NCI-H2196 (cell line): ENCODE data around the gene SOS2.
A peak's percentile ranks its signal among the peaks of the same experiment; 100 is the strongest.

Source experiments
- DNase-seq: peaks from one replicate; lab custom pipeline; 2025; ENCODE audit not compliant: unreplicated experiment; lab: John Stamatoyannopoulos, UW

The SOS2 gene

DNA sequence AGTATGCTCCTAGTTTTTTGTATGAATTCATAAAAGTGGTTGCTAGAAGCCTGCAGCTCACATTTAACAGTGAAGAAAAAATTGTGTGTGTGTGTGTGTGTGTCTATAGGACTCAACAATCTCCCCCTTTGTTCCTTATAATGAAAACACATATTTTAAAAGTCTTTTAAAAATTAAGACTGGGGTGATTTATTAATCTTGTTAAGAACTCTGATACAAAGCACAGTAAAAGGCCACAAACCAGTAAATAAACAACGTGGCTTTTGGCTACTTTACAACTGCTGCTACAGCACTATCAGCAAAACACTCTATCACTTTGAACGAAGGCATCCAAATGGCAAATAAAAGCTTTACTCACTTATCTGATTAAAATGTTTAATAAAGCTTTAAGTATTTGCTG lies 114.4 kb downstream of the SOS2 start:
- no peak for DNase-seq

DNA sequence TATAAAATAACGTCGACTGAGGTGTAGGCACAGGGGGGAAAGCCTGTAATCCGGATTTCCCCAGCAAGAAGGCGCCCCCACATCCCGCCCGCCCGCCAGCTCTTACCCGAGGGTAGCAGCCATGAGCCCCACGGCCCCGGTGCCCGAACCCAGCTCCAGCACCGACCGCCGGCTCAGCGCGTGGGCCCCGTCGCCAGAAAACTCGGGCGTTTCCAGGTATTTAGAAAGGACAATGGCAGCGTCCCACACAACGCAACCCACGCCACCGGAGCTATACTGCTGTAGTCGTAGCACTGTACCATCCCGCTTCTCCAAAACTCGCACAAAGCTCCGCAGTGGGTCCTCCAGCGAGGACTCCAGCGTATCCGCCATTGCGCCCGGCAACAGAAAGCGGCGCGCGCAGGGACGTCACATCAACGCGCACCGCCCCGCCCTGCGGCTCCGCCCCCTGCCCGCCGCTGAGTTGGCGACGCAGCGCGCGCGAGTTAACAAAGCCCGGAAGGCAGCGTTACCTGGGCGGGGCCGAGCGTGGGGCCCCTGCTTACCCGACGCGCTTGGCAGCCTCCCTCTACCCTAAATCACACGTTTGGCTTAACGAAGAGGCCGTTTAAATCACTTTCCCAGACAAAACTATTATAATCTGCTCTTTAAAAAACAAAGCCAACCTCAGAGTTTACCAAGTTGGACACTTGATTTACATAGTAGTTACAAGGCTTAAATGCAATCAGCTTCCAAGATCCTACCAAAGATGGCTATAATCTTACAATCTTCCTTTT lies 115.0 kb downstream of the SOS2 start, which contains the start of gene VCPKMT:
Gene VCPKMT (minus strand): TSS at position 392 of the 776 bp plus-strand sequence. CDS start 20 bp downstream, at position 372.
- peak; percentile 96 for DNase-seq

DNA sequence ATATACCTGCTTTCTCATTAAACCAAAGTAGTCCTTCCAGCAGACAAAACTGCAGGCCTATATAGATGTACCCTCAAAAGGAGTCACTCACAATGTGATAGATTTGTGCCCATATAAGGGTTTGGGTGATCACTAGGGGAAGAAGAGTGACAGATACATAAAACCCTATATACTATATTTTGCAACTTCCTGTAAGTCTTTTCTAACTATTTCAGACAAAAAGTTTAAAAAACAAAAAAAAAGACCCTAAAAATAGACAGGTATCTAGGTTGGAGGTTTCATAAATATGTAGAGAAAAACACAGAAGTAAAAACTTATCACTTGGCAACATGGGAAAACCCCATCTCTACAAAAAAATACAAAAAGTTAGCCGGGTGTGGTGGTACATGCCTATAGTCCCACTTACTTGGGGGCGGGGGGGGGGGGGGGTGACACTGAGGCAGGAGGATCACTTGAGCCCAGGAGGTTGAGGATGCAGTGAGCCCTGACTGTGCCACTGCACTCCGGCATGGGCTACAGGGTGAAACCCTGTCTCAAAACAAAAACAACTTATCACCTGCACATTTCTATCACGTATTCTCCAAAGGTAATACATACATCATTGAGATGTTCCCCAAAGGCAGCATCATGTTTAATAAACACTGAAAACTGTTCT lies 117.9 kb downstream of the SOS2 start:
- DNase-seq, result no peak

DNA sequence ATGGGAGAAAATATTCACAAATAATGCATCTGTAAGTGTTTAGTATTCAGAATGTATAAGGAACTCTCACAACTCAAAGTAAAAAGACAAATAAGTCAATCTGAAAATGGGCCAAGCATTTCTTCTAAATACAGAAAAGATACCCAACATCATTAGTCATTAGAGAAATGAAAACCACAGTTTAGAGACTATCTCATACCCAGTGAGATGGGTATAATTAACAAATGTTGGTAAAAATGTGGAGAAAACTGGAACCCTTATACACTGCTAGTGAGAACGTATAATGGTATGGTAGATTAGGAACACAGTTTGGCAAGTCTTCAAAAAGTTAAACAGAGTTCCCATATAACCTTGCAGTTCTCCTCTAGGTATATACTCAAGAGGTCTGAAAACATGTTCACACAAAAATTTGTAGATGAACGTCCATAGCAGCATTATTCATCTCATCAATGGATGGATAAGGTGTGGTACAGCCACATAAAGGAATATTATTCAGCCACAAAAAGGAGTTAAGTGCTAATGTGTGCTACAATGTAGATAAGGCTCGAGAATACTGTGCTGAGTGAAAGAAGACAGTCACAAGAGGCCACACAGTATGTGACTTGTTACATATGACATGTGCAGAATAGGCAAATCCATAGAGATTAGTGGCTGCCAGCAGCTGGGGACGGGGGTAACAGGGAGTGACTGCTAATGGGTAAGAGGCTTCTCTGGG lies 120.9 kb downstream of the SOS2 start:
- DNase-seq, result no peak

DNA sequence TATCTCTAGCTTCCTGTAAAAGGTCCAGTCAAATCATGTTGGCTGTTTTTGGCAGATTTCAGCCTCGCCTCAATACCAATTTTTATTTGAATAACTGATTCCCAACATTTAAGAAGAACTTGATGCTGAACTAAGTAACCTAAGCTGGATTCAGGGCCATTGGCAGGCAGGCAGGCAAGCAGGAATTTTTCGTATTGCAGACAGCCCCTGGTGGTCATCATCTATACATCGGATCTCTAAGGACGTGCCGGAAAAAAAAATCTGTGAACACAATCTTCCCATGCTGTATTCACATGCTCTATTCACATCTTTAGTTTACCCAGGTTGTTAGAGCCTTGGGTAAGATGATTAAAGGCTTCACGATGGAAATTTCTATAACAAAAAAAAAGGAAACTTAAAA lies 122.0 kb downstream of the SOS2 start:
- no peak for DNase-seq

DNA sequence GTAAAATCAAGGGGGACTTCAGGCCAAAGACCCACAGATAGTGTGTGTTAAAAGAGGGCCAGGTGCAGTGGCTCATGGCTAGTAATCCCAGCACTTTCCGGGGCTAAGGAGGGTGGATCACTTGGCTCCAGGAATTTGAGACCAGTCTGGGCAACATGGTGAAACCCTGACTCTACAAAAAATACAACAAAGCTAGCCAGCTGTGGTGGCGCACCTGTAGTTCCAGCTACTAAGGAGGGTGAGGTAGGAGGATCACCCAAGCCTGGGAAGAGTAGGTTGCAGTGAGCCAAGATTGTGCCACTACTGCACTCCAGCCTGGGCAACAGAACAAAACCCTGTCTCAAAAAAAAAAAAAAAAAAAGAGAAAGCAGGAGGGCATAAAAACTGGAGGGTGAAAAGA lies 123.5 kb downstream of the SOS2 start:
- no peak for DNase-seq

DNA sequence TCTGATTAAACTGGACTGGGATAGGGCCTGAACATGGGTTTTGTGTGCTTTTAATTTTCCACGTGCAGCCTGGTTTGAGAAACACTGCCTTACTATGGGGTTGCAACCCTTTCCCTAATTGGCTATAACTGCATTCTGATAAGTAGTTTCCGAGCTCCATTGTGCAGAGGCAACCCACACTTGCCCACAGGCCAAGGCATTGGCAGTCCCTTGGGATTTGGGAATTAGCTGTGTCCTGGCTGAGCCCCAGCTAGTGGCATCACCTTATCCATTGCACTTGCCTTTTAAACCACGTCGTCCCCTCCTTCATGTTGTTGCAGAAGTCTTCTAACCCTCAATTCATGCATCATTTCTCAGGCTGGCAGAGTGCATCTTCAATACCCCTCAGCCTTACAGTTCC lies 125.2 kb downstream of the SOS2 start:
- no peak for DNase-seq

DNA sequence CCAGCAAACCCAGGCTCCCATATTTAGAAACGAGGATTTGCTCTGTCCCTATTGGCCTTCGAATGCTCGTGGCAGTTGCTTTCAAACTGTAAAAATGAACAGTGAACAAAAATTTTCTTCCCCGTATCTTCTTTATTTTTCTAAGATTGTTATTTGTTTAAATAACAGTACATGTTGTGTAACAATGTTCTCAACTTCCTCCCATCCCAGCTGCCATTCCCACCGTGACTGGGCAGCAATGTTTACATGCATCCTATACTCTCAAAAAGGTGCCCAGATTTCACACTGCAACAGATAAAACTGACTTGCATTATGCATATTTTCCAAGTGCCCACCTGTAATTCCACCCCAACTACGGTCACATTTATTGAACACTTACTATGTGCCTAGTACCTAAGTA lies 127.8 kb downstream of the SOS2 start:
- DNase-seq, result no peak

DNA sequence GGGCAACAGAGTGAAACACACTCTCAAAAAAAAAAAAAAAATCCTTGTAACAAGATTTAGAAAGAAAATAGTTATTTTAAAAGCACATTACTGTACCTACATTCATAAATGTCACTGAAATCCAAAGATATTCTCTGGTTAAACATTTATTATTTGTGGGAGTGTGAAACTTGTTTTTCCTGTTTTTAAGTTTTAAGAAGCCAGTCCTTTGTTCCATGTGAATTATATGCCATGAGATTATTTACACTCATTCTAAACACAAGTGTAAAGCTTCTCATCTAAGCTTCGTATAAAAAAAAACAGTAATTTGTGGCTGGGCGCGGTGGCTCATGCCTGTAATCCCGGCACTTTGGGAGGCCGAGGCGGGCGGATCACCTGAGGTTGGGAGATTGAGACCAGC lies 130.0 kb downstream of the SOS2 start:
- no peak for DNase-seq

DNA sequence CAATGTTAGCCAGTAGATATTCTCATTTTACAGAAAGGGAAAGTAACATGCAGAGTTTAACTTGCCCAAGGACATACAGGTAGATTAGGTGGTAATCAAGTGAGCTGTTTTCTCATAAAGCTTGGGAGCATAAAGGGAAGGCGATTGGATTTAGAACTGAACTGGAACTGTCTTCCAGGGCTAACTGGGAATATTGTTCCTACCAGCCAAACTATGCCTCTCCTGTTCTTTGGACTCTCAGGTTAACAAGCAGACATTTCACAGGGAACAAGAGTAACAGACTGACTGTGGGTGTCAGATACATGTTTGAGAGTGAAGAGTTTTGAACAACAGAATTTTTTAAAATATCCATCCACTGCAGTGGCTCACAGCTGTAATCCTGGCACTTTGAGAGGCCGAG lies 130.6 kb downstream of the SOS2 start:
- DNase-seq, result no peak

DNA sequence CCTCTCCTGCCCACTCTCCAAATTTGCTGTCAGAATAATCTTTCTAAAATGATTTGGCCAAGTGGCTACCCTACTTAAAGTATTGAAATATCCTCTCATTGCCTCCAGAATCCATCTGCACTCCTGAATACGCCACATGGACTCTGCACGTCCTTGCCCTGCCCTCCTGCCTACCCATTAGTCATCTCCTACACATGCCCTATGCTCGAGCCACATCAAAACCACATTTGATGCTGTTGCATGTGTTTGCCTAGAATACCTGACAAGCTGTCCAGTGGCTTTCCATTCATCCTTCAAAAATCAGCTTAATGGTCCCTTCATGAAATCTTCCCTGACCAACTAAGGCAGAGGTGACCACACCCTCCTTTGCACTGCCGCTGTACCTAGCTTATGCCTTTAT lies 132.0 kb downstream of the SOS2 start:
- no peak for DNase-seq

DNA sequence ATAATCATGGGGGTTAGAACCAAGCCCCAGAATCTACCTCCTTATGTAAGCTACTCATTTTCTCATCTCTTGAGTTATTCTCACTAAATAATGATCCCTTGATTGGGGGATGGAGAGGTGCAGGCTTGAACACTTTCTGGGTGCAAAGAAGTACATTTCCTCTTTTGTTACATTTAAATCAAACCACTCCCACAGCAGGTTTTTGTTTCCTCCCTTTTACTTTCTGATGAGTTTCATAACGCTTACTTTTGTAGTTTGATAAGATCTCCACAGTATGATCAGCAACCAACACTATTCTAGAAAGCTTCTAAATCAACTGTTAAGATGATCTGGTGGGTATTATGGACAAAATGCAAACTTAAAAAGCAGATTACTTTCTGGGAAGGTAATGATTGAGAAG lies 135.5 kb downstream of the SOS2 start:
- DNase-seq, result no peak

DNA sequence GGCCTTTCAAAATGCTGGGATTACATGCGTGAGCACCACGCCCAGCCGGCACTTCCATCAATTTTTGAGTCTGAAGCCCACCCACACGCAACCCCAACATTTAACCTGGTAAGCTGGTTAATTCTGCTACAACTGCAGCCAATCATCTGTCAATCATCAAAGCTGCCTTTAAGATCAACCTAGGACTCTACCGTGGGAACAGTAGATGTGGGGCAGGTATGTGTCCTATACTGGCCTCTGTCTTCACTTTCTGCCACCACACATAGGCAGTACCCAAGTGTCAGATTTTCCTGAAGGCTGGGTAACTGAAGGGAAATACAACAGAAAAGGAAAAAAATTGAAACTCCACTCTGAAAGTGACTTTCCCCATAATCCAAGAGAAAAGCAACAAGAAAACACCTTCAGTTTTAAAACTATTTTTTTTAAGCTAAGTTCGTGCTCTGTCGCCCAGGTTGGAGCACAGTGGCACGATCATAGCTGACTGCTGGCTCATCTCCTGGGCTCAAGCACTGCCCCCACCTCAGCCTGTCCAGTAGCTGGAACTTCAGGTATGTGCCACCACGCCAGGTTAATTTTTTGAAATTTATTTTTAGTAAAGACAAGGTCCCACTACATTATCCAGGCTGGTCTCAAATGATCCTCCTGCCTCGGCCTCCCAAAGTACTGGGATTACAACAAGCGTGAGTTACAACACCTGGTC lies 137.2 kb downstream of the SOS2 start:
- DNase-seq, result no peak

DNA sequence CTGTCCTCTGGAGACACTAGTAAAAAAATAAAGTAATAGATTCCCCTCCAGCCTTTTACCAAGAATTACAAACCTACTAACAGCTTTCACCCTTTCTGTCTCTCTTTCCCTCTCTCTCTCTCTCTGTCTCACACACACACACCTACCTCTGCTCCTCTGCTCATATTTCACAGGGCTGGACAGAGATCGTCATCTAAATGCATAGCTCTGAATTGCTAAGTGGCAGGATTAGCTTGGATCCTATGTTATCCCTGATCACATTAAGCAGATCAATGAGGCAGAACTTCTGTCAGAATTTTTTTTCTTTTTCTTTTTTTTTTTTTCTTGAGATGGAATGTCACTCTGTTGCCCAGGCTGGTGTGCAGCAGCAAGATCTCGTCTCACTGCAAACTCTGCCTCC lies 137.9 kb downstream of the SOS2 start:
- DNase-seq, result no peak

DNA sequence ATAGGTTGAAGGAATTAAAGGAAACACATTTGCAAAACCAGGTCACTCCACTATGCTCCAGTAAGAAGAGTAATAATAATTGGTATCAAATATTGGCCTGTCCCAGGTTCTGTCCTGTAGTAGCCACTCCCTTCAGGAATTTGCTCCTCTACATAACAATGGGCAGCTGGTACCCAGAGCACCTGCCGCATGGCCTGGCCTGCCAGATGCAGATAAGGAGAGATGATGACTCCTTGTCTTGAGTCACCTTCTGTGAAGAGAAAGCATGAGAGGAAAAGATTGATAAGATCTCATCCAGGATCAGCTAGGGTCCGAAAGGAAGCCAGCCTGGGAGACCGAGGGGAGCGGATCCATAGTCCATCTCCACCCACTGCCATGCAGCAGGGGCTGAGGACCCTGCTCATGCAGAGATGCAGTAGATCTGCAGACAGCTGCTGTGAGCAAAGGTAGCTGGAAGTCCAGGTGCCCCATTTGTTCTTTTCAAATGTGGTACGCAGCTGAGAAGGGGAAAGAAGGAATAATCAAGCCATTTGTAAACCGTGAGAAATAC lies 139.3 kb downstream of the SOS2 start:
- DNase-seq, result no peak

DNA sequence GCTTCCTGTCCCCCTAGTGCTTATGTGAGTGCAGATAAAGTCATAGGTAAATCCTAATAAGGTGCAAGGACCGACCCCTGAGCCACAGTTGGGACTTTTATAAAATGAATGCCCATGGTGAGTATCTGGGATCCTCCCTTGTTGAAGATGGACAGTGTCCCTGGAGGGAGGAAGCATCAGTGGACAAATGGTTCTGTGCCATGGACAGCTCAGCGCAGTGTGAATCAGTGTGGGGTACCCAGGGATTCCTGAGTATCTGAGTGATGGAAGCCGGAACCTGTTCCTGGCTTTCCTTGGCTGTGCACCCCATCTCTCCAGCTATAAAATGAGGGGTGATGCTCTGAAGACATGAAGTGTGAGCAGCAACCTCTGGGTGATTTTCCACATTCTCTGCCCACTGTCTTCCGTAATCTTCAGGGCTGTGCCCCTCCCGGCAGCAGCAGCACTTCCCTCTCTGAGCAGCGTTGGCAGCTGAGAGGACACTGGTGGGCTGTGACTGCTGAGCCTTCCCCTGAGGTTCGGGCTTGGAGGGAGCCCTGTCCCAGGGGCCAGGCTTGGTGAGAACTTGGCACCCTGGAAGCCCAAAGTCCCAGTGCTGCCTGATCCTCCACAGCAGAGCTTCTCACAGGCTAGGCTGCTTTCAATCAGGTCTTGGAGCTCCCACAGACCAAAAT lies 140.0 kb downstream of the SOS2 start:
- no peak for DNase-seq

DNA sequence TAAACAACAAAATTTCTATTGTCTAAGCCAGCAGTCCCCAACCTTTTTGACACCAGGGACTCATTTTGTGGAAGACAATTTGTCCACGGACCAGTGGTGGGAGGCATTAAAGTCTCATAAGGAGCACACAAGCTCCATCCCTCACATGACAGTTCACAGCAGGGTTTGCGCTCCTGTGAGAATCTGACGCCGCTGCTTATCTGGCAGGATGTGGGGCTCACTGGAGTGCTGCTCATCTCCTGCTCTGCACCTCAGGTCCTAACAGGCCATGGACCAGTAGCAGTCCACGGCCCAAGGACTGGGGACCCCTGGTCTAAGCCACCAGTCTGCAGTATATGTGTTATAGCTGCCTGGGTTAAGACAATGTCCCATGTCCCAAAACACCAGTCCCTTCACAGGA lies 142.2 kb downstream of the SOS2 start:
- DNase-seq, result no peak

DNA sequence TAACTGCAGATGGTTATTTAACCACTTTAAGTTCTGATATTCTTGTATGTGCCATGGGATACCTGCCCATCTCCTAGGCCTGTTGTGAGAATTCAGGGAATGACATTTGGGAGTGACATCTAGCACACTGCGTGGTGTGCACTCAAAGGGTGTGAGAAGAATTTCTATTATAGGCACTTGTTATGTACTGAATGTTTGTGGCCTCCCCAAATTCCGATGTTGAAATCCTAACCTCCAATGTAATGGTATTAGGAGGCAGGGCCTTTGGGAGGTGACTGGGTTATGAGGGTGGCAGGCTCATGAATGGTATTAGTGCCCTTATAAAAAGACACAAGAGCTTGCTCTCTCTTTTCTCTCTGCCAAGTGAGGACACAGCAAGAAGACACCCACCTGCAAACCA lies 142.6 kb downstream of the SOS2 start:
- no peak for DNase-seq

DNA sequence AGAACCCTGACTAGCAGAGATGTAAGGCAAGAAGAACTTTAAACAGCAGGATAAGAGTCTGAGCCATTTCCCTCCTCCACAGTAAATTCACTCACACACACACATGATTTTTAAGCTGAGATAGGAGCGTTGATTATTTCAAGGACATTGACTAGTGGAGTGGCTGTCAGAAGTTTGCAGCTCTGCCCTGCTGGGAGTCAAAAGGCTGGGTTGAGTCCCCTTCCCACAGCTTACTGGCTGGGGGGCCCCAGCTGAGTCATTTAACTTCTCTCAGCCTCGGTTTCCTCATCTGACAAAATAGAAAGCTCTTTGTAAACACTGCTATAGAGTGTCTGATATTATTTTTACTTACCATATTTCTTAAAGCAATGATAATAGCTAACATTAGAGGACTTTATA lies 143.3 kb downstream of the SOS2 start:
- DNase-seq, result no peak

DNA sequence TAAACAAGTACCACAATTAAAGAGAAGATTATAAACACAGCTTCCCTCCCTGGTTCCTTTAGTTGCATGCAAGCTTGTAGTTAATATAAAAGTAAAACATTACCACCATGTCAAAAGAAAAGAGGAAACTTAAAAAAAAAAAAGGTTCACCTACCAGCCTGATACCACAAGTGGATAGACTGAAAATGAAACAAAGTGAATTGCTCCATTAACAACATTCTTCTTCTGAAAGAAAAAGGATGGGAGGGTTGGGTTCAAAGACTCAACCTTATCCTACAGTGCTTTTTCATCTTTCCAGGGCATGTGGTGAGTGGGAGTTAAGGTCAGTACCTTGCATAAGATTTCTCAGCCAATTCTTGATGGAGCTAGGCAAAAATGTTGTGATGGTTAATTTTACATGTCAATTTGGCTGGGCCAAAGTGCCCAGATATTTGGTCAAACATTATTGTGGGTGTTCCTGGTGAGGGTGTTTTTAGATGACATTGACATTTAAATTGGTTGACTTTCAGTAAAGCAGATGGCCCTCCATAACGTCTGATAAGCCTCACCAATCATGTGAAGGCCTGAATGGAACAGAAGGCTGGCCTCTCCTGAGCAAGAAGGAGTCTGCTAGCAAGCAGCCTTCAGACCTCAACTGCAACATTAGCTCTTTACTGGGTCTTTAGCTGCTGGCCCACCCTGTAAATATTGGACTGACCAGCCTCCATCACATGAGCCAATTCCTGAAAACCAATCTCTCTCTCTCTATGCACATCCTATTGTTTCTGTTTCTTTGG lies 143.8 kb downstream of the SOS2 start:
- no peak for DNase-seq
